ENCODE measurements around the gene MED10. TPM values are rescaled to one million over a fixed set of nuclear protein-coding genes. Genes with fewer than 3 reads are reported as not detected.

The MED10 gene
- total RNA-seq, 1 donor from 2014 or later, result 29.4 TPM

- Mint-ChIP-seq H3K9me3 (no peaks in the 10 kb centered on the region), H3K4me1 (peaks cover 10% of the 10 kb centered on the region), H3K4me3 (no peak overlapping the region), H3K27me3 (ENCODE audit: low read depth) (peaks cover 22% of the 10 kb centered on the region), H3K27ac (ENCODE audit: unreplicated experiment) (no peak overlapping the region), H3K36me3 (ENCODE audit: low read depth) (peaks cover 6% of the 10 kb centered on the region)
- no peak for DNase-seq (ENCODE audit: low read depth, low spot score)
- no peak for TF ChIP-seq CTCF (conservative IDR thresholded peaks at IDR 0.05)
Observed at GRCh38 chr5:6383376-6383775, 5.0 kb upstream of the MED10 start.

DNA sequence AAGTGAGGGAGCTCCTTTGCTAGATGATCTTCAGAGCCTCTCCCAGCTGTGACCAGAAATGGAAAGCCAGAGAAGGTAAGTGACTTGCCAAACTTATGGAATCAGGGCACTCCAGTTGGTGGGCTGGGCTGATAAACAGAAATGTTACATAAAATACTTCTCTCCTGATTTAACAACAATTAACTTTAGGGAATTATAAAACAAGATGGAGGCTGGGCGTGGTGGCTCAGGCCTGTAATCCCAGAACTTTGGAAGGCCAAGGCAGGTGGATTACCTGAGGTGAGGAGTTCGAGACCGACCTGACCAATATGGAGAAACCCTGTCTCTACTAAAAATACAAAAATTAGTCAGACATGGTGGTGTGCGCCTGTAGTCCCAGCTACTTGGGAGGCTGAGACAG is 899 bp upstream of the MED10 start:
- no peaks in the 10 kb centered on the region for H3K9me3 Mint-ChIP-seq
- TF ChIP-seq CTCF (conservative IDR thresholded peaks at IDR 0.05), result no peak
- H3K4me3 Mint-ChIP-seq, result peak overlapping the region; percentile 97
- peak overlapping the region; percentile 67 for H3K27ac Mint-ChIP-seq (ENCODE audit: unreplicated experiment)
- no peak for DNase-seq (ENCODE audit: low read depth, low spot score)
- peaks cover 16% of the 10 kb centered on the region for H3K36me3 Mint-ChIP-seq (ENCODE audit: low read depth)
- peaks cover 9% of the 10 kb centered on the region for H3K27me3 Mint-ChIP-seq (ENCODE audit: low read depth)
- peaks cover 28% of the 10 kb centered on the region for H3K4me1 Mint-ChIP-seq

DNA sequence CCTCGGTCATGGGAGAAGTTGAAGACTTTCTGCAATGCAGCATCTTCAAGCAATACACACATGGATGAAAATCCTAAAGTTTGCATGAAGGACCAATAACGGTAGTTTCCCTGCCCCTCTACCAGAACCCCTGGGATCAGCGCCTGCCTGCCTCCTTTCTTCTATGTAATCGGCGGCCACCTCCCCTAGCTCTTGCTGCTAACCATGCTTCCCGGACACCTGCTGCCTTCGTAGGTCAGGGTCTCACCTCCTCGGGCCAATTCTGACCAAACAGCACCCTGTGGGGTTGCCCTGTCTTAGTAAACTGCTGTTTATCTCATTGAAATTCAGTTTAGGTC is 388 bp upstream of the MED10 start:
- TF ChIP-seq CTCF (conservative IDR thresholded peaks at IDR 0.05), result no peak
- peaks cover 28% of the 10 kb centered on the region for H3K4me1 Mint-ChIP-seq
- H3K9me3 Mint-ChIP-seq, result no peaks in the 10 kb centered on the region
- peak overlapping the region; percentile 96 for H3K27ac Mint-ChIP-seq (ENCODE audit: unreplicated experiment)
- peaks cover 7% of the 10 kb centered on the region for H3K27me3 Mint-ChIP-seq (ENCODE audit: low read depth)
- peak overlapping the region; percentile 97 for H3K4me3 Mint-ChIP-seq
- DNase-seq (ENCODE audit: low read depth, low spot score), result no peak
- peaks cover 18% of the 10 kb centered on the region for H3K36me3 Mint-ChIP-seq (ENCODE audit: low read depth)

DNA sequence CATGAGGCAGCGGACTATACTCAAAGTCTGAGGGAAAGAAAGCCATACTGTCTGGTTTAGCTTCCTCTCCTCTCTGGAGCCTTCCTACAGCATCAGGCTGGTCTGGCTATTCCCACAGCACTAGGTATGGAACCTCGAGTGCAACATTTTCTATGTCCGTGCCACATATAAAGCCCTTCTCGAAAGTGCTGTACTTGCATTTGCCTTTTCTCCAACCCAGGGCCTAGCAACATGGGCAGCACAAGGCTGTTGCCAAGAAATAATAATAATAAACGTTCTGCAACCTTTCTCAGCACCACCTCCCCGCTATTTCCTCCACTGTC is 804 bp downstream of the MED10 start:
- H3K9me3 Mint-ChIP-seq, result no peaks in the 10 kb centered on the region
- H3K36me3 Mint-ChIP-seq (ENCODE audit: low read depth), result peaks cover 28% of the 10 kb centered on the region
- no peak for TF ChIP-seq CTCF (conservative IDR thresholded peaks at IDR 0.05)
- peaks cover 28% of the 10 kb centered on the region for H3K4me1 Mint-ChIP-seq
- H3K4me3 Mint-ChIP-seq, result peak overlapping the region; percentile 97
- no peak for DNase-seq (ENCODE audit: low read depth, low spot score)
- peaks cover 6% of the 10 kb centered on the region for H3K27me3 Mint-ChIP-seq (ENCODE audit: low read depth)
- H3K27ac Mint-ChIP-seq (ENCODE audit: unreplicated experiment), result peak overlapping the region; percentile 78

- Mint-ChIP-seq H3K9me3 (no peaks in the 10 kb centered on the region), H3K36me3 (ENCODE audit: low read depth) (peaks cover 30% of the 10 kb centered on the region), H3K4me1 (peaks cover 28% of the 10 kb centered on the region), H3K27me3 (ENCODE audit: low read depth) (peaks cover 3% of the 10 kb centered on the region), H3K27ac (ENCODE audit: unreplicated experiment) (no peak overlapping the region), H3K4me3 (peak overlapping the region; percentile 97)
- TF ChIP-seq CTCF (conservative IDR thresholded peaks at IDR 0.05), result no peak
- no peak for DNase-seq (ENCODE audit: low read depth, low spot score)
Observed at GRCh38 chr5:6376974-6377520, 1.3 kb downstream of the MED10 start.
